Left renal pelvis (tissue), 4 donors: ENCODE data around the gene CLTCL1. TPM values are rescaled to one million over a fixed set of nuclear protein-coding genes. Genes with fewer than 3 reads are reported as not detected.
"Not testable (repeated sequence)": the region's sequence is repeated elsewhere in the genome, so short reads cannot be mapped to it uniquely, and the experiment has no call there.

ENCODE experiments used
- DNase-seq, 4 donors: peaks; one replicate each; pipeline ENCODE4 v3.0.0-alpha.2; 2013; ENCODE audit warnings: low read depth in 4 of 4, low spot score in 3 of 4
- polyA plus RNA-seq, 4 donors: library from polyadenylated mRNA; unstranded; fragments of 120-200 nt; gene quantifications; one replicate each; pipeline ENCODE4 v1.2.1, GENCODE V29; 2013; ENCODE audit not compliant: insufficient read length in 4 of 4

Gene CLTCL1
- polyA plus RNA-seq, 4 donors: 5.2 to 6.7 (median 6.0) TPM

GRCh38 chr22:19158649-19159048 lies 132.9 kb downstream of the CLTCL1 start:
- DNase-seq: not testable (repeated sequence)

DNA sequence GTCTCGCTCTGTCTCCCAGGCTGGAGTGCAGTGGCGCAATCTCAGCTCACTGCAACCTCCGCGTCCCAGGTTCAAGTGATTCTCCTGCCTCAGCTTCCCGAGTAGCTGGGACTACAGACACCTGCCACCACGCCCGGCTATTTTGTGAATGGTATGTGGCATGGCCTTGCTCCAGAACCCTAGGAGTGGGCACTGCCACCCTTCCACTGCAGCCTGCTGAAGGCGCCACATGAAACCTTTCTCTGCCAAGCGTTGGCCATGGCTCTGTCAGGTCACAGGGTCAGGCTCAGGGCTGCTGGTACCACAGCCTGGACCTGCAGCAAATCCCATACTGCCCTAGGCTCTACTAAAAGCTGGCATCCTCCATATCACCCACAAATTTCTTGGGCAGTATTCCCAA lies 135.4 kb downstream of the CLTCL1 start:
- not testable (repeated sequence) for DNase-seq

- no peak for DNase-seq
Measured at GRCh38 chr22:19152942-19153883, 138.3 kb downstream of the CLTCL1 start.

- DNase-seq: no peak
Measured at GRCh38 chr22:19151329-19152191, 140.0 kb downstream of the CLTCL1 start.

DNA sequence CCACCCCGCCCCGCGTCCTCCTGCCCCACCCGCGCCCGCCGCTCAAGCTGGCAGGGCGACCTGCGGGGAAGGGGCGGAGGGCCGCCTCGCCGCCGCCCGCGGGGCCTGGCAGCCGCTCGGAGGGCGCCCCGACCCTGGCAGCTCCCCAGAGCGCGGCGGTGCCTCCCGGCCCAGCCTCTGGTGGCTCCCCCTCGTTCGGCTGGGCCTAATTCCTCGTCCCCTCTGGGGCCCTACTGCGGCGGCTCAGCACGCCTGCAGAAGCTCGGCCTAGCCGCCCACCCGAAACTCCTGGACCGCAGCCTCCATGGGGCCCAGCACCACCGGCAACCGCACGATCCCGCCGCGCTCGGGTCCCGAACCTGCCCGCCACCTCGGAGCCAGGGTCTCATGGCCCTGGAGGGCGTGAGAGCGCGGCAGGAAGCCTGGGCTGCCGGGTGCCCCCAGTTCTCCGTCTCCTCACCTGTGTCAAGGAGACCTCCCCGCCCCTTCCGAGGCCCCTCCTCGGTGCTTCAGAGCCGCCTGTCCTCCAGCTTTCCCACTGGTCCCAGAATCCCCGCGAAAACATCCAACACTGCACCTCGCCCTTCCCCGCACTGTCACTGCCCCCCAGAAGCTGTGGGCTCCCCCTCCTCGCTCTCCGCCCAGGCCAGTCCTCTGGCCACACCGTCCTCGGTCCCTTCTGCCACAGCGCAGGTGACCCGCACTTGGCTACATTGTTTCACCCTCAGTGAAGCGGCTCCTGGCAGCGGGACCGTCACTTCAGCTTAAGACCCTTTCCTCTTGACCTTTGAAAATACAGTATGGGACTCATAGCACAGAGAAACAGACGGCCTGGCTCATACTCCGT lies 140.8 kb downstream of the CLTCL1 start:
- no peak for DNase-seq

- no peak for DNase-seq
Measured at GRCh38 chr22:19149991-19150390, 141.5 kb downstream of the CLTCL1 start, which contains the start of gene GSC2. Gene GSC2 (minus strand): TSS chr22:19150292. CDS start chr22:19150283, 9 bp downstream.

DNA sequence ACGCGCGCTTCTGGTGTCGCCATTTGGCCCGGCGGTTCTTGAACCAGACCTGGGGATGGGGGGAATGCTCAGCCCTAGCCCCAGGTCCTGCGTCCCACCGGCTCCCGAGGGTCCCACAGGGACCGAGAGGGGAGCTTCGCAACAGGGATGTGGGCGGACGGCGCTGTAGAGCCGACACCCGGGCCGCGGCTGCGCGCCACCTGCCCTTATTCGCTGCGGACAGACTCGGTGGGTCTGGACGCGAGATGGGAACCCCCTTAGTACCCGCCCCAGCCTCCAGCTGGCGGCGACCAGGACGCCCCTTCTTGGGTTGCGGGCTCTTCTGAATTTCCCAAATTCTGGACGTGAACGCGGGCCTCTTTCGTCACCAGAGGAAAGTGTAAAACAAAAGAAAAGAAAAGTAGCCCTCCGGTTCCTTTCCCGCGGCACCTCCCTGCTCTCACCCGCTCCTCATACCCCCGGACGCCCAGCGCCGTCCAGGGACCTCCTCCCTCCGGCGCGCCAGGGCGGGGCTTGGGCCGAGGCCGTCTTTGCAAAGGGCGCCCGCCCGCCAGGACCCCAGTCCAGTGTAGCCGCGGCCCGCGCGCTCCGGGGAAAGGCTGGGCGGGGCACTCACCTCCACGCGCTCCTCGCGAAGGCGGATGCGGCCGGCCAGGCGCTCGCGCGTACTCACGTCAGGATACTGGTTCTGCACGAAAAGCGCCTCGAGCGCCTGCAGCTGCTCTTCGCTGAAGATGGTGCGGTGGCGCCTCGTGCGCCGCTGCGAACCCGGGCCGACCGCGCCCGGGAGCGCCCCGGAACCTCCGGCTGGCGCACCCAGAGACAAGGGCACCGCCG lies 142.3 kb downstream of the CLTCL1 start:
- no peak for DNase-seq

- no peak for DNase-seq
Measured at GRCh38 chr22:19148417-19149046, 143.0 kb downstream of the CLTCL1 start.

GRCh38 chr22:19147195-19147780 lies 144.2 kb downstream of the CLTCL1 start:
- DNase-seq: no peak

DNA sequence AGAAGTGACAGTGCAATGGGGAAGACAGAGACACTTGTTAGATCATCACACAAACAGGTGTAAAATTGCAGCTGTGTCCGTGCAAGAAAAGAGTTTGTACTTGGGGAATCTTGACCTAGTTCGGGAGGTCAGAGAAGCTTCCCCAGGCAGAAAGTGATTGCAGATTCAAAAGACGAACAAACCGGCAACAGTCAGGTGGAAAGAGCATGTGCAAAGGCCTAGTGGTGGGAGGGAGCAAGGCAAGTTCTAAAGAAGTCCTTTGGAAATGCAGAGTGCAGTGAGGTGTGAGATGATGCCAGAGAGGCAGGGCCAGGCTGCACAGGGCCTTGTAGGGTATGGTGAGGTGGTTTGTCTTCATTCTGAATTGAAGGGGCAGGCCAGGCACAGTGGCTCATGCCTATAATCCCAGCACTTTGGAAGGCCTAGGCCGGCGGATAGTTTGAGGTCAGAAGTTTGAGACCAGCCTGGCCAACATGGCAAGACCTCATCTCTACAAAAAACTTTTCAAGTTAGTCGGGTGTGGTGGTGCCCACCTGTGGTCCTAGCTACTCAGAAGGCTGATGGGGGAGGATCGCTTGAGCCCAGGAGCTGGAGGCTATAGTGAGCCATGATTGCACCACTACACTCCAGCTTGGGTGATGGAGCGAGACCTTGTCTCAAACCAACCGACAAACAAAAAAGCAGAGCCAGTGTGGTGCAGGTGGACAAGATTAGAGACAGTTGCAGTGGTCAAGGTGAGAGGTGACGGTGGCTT lies 145.1 kb downstream of the CLTCL1 start:
- no peak for DNase-seq

GRCh38 chr22:19143967-19144400 lies 147.5 kb downstream of the CLTCL1 start:
- DNase-seq: no peak

- DNase-seq: no peak
Measured at GRCh38 chr22:19143212-19143611, 148.3 kb downstream of the CLTCL1 start.

- DNase-seq: no peak
Measured at GRCh38 chr22:19142394-19142793, 149.1 kb downstream of the CLTCL1 start.

DNA sequence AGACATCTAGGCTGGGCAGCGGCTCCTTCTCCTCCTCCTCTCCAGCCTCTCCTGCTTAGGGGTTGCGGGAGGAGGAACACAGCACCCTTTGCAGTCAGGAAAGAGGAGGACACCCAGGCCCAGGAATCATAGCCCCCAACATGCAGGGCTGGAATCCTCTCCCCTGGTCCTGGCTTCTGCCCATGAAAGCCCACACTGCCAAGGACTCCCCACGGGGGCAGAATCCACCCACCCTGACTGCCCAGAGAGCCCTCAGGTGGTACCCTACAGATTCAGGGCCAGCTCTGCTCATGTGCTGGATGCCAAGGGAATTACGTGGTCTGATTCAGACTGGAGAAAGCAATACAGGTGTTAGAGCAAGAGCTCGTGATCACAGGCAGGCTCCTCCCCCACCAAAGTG lies 151.5 kb downstream of the CLTCL1 start:
- DNase-seq: no peak

DNA sequence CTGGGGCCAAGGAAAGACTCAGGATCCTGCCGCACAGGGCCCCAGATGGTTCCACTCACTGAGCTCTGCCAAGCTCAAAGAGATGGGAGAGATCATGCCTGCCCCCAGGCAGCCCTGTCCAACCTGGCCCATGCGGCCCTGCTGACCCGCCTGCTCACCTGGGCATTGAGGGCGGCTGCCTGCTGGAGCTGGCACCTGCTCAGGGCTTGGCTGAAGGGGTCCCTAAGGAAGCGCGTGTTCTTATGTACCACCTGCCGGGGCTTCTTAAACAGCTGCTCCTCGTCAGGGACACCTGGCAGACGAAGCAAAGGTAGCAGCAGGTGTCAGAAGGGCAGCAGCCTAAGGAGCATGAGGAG lies 152.5 kb downstream of the CLTCL1 start:
- no peak for DNase-seq

DNA sequence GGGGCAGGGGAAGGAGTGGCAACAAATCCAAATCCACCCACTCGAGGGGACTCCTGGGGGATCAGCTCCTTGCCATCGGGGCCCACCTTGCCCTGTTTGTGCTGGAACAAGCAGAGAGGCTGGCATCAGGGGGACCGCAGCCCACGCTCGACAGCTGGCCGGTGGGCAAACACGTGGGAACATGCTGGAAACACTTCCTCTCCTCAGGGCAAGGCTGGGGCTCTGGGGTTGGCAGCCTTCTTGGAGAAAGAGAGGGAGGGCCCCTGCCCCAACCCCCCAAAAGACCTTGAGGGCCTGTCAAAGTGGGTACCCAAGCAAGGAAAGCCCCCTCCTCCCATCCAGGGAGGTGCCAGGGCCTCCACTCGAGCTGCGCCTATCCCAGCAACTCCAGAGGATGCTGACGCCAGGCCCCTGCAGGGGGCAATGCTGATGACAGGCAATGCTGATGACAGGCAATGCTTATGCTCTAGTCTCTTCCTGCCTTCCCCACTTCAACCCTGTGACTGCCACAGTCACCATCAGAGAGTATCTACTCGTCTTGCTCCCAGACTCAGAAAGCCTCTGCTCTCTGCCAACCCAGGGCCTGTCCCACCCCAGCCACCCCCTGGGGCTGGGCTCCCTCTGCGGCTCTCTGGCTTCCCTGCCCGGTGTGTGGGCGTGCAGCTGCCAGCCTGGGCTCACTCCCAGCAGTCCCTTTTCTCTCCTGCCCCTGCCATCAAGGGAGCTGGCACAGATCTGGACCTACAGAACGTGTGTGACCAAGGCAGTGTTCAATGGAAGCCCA lies 153.1 kb downstream of the CLTCL1 start:
- no peak for DNase-seq
